RWPE1 (cell line): ENCODE measurements around the gene CPAMD8.
"Not testable (repeated sequence)": the region's sequence is repeated elsewhere in the genome, so short reads cannot be mapped to it uniquely, and the experiment has no call there.

Experiments
- CTCF ChIA-PET: fragments of 350-600 bp; sonication (Branson Sonifier 250); formaldehyde crosslinking; extraction: SDS; loops from one replicate; lab custom pipeline; 2021; lab: Yijun Ruan, JAX
- POLR2A ChIA-PET: fragments of 400-600 bp; formaldehyde crosslinking; extraction: SDS; loops from one replicate; lab custom pipeline; 2020; ENCODE audit warnings: antibody characterized with exemption; ENCODE audit not compliant: low non-redundant PET; lab: Yijun Ruan, JAX
- DNase-seq: peaks from one replicate; pipeline ENCODE4 v3.0.0; 2012; ENCODE audit warnings: low spot score
- H3K27ac ChIP-seq: fragments of 450-650 bp; 2 replicates; pipeline ENCODE4 v1.5.1; 2017
- CTCF ChIP-seq: fragments of 450-650 bp; conservative IDR thresholded peaks from 2 replicates; pipeline ENCODE4 v1.5.1; 2017; ENCODE audit warnings: low read depth, mild to moderate bottlenecking

CPAMD8 gene

GRCh38 chr19:16945762-16946465 lies 80.7 kb downstream of the CPAMD8 start:
- ChIA-PET POLR2A (no interaction called here), CTCF (no interaction called here)
- no peak for DNase-seq
- no peak overlapping the region for H3K27ac ChIP-seq
- TF ChIP-seq CTCF, result no peak

GRCh38 chr19:16945364-16945714 lies 81.3 kb downstream of the CPAMD8 start:
- ChIA-PET CTCF (no interaction called here), POLR2A (no interaction called here)
- no peak for DNase-seq
- TF ChIP-seq CTCF, result no peak
- no peak overlapping the region for H3K27ac ChIP-seq

GRCh38 chr19:16944626-16945363 lies 81.8 kb downstream of the CPAMD8 start:
- CTCF ChIA-PET, result no interaction called here

GRCh38 chr19:16943942-16944625 lies 82.5 kb downstream of the CPAMD8 start:
- CTCF ChIA-PET, result no interaction called here
- POLR2A ChIA-PET, result no interaction called here
- TF ChIP-seq CTCF, result no peak
- DNase-seq, result no peak
- no peak overlapping the region for H3K27ac ChIP-seq

More at GRCh38 chr19:16944626-16945363, 81.8 kb downstream of the CPAMD8 start:
- TF ChIP-seq CTCF, result no peak
- no peak overlapping the region for H3K27ac ChIP-seq
- POLR2A ChIA-PET, result no interaction called here
- no peak for DNase-seq

- DNase-seq, CTCF ChIA-PET, POLR2A ChIA-PET, H3K27ac ChIP-seq: not testable (repeated sequence)
Observed at GRCh38 chr19:16943090-16943489, 83.5 kb downstream of the CPAMD8 start.

- H3K27ac ChIP-seq, result no peak overlapping the region
- CTCF ChIA-PET, result interaction anchor here (0.6 kb wide), 1 partner anchor 152 kb away, joined by 4 read pairs; no protein-coding TSS in a partner anchor
- no peak for TF ChIP-seq CTCF
- POLR2A ChIA-PET, result interaction anchor here (0.7 kb wide), 1 partner anchor 47 kb away, joined by 4 read pairs; no protein-coding TSS in a partner anchor
- DNase-seq, result no peak
Observed at GRCh38 chr19:16942583-16942982, 84.0 kb downstream of the CPAMD8 start.
